Right ventricle myocardium inferior (tissue), 1 donor: ENCODE measurements around the gene SRGAP2C. TPM values are rescaled to one million over a fixed set of nuclear protein-coding genes. Genes with fewer than 3 reads are reported as not detected.
A peak's percentile ranks its signal among the peaks of the same experiment; 100 is the strongest.
"Not testable (repeated sequence)": the region's sequence is repeated elsewhere in the genome, so short reads cannot be mapped to it uniquely, and the experiment has no call there.

ENCODE experiments used
- ATAC-seq: fragments of 200-7000 bp; cut with Tn5 transposase; one replicate; pipeline ENCODE4 v1.9.1; 2020; ENCODE audit warnings: mild to moderate bottlenecking, moderate library complexity
- DNase-seq: peaks from one replicate; pipeline ENCODE4 v3.0.0; 2021; ENCODE audit errors: missing footprints
- intact Hi-C: fragments of 100-400 bp; cut with DNase I; formaldehyde crosslinking; loops from one replicate; pipeline ENCODE4 v1.11.0; 2022
- total RNA-seq: library from RNA; stranded (reverse); fragmentation: NEBNext Ultra II Directional; extraction: Animal tissue kit (Norgen Biotek cat#: 25700); gene quantifications from one replicate; pipeline ENCODE4 v1.2.1, GENCODE V29; 2021
- donor health status: DM: no; HTN: yes; CAD: no; lungs with severe emphysema.

The SRGAP2C gene
- total RNA-seq, 1 donor from 2014 or later: 14.0 TPM

DNA sequence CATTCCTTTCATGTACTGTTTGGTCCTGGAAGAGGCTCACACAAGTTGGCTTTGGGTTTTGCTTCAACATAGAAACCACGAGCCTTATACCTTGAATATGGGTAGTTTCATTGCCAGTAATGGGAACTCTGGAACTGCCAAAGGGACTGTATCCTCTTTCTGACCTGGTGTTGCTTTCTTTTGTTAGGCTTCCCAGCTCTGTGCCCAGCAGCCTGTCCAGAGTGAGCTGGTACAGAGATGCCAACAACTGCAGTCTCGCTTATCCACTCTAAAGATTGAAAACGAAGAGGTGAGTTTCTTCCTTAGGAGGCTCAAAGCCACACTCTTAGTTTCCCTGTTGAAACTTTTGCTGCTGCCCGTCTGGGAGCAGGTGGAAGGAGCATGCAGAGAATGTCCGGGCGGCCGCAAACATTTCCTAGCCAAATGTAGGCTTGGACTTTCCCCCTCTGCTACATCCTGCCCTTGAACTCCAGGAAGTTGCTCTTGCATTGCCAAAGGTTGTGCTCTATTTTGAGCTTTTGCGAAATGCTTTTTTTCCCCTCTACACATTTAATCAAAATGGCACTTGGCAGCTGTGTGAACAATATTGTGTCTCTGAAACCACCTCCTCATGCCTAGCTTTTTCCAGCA lies 201.7 kb downstream of the SRGAP2C start:
- intact Hi-C loops, DNase-seq, ATAC-seq: not testable (repeated sequence)

DNA sequence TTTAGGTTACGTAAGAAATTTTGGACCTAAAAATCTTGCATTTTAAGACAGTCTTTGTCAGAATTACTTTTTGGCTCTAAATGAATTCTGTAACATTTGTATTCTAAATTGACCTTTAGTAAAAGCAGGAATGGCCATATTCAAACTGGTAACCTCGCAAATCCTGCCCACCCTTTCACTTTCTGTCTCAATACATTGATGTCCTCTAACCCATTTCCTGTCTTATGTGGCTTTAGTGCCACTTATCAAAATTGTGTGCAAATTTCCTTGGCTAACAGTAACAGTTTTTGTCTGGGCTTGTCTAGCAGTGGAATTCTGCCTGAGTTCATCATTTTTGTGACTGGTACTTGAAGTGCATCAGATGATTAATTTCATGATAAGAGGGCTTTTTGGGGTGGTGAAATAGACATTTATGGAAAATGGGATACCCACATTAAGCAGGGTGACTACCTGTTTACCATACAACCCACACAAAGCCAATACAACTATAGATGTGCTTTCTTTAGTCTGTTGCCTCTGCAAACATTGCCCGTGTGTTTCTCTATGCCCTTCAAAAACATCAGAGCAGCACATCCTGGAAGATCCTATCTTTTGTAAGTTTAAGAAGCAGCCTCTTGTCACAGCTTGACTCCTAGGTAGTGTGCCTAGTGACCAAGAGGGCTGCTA lies 205.3 kb downstream of the SRGAP2C start:
- intact Hi-C loops, DNase-seq, ATAC-seq: not testable (repeated sequence)

DNA sequence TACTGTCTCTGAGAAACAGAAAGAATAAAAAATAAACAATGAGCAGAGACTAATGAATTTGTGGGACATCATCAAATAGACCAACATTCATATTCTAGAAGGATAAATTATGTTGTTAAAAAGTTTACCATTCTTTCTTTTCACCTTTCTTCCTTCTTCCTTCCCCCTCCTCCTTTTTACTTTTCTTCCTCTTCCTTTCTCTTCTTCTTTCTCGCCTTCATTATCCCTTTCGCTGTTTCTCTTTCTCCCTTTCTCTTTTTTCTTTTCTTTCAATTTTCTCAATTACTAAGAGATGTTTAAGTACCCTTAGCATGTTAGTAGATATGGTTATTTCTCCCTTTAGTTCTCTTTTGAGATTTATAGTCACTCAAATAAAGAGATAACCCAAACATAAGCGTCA lies 207.4 kb downstream of the SRGAP2C start:
- intact Hi-C loops, ATAC-seq, DNase-seq: not testable (repeated sequence)

DNA sequence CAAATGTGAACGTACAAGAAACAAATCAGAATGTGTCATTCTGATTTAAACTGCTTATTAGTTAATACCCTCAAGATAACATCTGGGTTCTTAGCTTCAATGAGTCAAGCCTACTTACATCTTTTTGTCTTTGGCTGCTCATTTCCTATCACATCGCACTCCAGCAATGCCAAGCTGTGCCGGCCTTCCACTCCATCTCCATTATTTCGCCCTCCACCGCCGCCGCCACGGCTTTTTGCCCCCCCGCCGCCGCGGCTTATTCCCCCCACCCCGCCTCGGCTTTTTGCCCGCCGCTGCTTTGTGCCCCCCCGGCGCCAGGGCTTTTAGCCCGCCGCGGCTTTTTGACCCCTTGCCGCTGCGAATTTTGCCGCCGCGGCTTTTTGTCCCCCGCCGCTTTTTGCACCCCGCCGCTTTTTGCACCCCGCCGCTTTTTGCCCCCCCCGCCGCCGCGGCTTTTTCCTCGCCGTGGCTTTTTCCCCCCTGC lies 211.0 kb downstream of the SRGAP2C start:
- ATAC-seq, intact Hi-C loops: not testable (repeated sequence)
- DNase-seq: peak; percentile 48

DNA sequence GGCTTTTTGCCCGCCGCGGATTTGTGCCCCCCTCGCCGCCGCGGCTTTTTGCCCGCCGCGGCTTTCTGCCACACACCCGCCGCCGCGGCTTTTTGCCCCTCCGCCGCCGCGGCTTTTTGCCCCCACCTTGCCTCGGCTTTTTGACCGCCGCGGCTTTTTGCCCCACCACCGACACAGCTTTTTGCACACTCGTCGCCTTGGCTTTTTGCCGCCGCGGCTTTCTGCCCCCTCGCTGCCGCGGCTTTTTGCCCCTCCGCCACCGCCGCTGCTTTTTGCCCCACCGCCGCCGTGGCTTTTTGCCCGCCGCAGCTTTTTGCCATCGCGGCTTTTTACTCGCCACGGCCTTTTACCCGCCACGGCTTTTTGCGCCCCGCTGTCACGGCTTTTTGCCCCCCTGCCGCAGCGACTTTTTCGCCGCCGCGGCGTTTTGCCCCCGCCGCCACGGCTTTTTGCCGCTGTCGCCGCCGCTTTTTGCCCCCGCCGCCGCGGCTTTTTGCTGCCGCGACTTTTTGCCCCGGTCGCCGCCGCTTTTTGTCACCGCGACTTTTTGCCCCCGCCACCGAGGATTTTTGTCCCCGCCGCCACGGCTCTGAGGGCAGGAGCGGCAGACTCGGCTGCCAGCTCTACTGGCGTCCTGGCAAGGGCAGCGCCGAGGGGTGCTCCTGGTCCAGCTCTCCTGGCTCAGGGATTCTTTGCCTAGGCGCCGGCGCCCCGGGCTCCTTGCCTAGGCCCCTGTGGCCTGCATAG lies 211.7 kb downstream of the SRGAP2C start:
- ATAC-seq, intact Hi-C loops: not testable (repeated sequence)
- peak; percentile 65 for DNase-seq

DNA sequence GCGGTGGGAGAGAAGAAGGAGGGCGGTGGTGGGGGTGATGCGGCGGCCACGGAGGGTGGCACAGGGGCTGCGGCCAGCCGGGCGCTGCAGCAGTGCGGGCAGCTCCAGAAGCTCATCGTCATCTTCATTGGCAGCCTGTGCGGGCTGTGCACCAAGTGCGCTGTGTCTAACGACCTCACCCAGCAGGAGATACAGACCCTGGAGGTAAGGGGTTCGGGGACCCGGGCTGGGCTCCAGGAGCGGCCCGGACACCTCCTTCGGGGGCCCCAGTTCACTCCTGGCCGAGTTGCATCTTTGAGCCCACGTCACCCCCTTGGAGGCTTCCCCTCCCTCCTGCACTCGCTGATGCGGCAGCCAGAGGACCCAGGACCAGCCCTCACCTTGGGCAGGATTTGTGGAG lies 212.3 kb downstream of the SRGAP2C start:
- DNase-seq, intact Hi-C loops, ATAC-seq: not testable (repeated sequence)

DNA sequence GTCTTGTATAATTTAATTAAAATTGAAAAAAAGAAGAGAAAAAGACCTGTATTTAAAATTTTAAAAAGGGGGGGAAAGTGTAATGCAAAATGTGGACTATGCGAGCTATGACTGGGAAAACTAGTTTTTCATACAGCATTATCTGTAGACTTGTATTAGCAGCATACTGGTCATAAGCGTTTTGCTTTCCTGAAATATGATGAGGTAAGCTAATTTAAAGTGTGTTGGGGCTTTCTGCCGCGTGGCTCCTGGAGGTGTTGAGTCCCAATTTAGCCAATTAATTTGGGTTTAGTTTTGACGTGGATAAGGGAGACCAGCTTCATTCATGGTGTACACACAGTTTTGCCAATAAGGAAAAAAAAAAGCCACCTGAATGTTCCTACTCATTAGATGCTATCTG lies 214.4 kb downstream of the SRGAP2C start:
- intact Hi-C loops, DNase-seq, ATAC-seq: not testable (repeated sequence)

DNA sequence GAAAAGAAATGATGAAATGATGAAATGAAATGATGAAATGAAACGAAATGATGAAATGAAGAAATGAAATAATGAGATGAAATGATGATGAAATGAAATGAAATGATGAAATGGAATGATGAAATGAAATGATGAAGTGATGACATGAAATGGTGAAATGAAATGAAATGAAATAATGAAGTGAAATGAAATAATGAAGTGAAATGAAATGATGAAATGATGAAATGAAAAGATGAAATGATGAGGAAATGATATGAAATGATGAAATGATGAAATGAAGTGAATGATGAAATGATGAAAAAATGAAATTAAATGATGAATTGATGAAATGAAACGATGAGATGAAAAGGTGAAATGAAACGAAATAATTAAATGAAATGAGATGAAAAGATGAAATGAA lies 215.3 kb downstream of the SRGAP2C start:
- ATAC-seq, intact Hi-C loops, DNase-seq: not testable (repeated sequence)

DNA sequence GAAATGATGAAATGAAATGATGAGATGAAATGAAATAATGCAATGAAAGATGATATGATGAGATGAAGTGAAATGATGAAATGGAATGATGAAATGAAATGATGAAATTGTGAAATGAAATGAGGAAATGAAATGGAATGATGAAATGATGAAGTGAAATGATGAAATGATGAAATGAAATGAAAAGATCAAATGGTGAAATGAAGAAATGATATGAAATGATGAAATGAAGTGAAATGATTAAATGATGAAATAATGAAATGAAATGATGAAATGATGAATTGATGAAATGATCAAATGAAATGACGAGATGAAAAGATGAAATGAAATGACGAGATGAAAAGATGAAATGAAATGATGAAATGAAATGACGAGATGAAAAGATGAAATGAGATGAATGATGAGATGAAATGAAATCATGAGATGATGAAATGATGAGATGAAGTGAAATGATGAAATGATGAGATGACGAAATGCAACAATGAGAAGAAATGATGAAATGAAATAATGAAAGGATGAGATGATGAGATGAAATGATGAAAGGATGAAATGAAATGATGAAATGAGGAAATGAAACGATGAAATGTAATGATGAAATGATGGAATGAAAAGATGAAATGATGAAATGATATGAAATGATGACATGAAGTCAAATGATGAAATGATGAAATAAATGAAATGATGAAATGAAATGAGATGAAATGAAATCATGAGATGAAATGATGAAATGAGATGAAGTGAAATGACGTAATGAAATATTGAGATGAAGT lies 216.0 kb downstream of the SRGAP2C start:
- ATAC-seq, intact Hi-C loops, DNase-seq: not testable (repeated sequence)

DNA sequence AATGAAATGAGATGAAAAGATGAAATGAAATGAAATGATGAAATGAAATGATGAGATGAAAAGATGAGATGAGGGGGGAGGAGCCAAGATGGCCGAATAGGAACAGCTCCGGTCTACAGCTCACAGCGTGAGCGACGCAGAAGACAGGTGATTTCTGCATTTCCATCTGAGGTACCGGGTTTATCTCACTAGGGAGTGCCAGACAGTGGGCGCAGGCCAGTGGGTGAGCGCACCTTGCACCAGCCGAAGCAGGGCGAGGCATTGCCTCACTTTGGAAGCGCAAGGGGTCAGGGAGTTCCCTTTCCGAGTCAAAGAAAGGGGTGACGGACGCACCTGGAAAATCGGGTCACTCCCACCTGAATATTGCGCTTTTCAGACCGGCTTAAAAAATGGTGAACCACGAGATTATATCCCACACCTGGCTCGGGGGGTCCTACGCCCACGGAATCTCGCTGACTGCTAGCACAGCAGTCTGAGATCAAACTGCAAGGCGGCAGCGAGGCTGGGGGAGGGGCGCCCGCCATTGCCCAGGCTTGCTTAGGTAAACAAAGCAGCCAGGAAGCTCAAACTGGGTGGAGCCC lies 216.7 kb downstream of the SRGAP2C start:
- DNase-seq, ATAC-seq, intact Hi-C loops: not testable (repeated sequence)

DNA sequence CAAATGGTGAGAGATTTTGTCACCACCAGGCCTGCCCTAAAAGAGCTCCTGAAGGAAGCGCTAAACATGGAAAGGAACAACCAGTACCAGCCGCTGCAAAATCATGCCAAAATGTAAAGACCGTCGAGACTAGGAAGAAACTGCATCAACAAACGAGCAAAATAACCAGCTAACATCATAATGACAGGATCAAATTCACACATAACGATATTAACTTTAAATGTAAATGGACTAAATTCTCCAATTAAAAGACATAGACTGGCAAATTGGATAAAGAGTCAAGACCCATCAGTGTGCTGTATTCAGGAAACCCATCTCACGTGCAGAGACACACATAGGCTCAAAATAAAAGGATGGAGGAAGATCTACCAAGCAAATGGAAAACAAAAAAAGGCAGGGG lies 218.5 kb downstream of the SRGAP2C start:
- DNase-seq, intact Hi-C loops, ATAC-seq: not testable (repeated sequence)

DNA sequence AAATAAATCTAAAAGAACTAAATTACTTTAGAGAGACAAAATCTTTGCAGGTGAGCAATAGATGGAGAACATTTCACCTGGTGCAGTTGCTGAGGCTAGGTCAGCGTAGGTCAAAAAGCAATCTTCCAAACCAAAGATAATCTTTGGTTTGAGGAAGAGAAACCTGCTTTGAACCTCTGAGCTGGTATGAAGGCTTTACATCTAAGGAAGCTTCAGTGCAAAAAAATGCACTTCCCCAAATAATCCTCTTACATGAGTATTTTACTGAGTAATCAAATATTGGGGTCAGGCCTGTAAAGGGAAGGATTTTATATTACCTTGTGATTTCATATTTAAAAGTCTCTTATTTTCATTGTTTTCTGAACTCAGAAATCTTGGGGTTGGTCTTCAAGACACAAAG lies 223.6 kb downstream of the SRGAP2C start:
- intact Hi-C loops: no loop called here
- DNase-seq: no peak
- ATAC-seq: no peak

DNA sequence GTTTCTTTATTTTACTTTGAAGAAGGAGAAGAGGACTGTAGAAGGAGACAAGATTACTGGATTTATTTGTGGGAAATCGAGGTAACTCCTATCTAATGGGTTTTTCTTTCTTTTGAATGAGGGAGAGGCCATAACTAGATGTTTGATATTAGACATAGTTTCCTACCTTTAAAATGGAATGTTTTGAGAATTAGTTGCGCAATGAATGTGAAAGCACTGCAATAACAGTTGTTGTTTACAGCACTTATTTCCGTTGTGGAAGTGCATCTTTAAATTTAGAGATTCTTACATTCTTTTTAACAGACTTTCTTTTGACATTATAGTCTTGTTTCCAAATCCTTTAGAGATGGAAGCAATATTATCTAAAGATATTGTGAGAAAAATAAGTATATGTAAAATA lies 229.0 kb downstream of the SRGAP2C start:
- ATAC-seq (no peak), DNase-seq (no peak)
- intact Hi-C loops: no loop called here

DNA sequence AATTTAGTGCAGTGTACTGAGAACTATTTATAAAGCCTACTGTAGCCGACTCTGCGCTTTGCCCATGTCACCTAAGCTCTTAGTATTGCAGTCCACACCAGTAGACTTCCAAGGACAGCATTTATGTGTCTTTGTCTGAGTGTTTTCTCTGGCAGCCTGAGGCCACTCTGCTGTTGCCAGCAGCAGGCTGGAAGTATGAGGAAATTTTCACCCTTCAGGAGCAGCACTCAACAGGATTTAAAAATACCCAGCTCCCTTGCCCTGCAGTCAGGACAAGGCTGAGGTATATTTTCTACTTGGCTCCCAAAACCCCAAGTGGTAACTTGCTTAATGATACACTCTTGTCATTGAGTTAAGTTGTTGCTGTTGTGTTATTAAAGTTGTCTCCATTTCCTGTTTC lies 230.1 kb downstream of the SRGAP2C start:
- DNase-seq: peak; percentile 64
- peak; percentile 98 for ATAC-seq
- intact Hi-C loops: no loop called here

DNA sequence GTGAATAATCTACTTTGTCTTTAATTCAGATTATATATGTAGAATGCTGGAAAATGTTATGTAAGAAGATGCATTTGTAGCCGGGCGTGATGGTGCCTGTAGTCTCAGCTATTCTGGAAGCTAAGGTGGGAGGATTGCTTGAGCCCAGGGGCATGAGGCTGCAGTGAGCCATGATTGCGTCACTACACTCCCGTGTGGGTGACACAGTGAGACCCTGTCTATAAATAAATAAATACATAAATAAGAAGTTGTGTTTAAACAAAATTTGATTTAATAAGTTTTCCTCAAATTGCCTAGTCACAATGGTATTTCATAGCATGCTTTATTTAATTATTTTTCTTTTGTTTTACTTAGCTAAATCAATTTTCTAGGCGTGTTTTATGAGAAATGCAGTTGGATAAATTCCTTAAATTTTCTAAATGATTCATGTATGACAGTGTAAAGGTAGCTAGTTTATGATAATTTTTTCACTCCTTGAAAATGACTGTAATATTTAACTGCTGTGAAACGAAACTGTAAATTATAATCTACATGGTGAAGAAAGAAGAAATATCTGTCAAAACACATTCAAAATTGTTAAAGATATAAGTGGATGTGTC lies 232.6 kb downstream of the SRGAP2C start:
- no peak for ATAC-seq
- intact Hi-C loops: no loop called here
- no peak for DNase-seq

DNA sequence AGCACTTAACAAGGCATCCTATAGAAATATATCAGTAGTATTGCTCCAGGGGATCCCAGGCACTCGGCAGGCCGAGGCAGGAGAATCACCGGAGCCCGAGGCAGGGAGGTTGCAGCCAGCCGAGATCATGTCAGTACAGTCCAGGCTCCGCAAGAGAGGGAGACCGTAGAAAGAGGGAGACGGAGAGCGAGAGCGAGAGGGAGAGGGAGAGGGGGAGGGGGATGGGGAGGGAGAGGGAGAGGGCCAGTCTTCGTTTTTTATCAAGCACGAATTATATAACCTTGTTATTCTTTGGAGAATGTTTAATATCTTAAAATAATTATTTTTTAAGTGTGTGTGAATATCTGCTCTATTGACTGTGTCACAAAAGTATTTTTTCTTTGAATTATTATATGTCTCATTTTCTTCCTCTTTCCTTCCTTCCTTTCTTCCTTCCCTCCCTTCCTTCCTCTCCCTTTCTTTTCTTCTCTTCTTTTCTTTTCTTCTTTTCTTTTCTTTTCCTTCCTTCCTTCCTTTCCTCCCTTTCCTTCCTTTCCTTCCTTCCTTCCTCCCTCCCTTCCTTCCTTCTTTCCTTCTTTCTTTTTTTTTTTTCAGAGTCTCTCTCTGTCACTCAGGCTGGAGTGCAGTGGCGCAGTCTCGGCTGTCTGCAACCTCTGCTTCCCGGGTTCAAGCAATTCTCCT lies 233.7 kb downstream of the SRGAP2C start:
- ATAC-seq: no peak
- no peak for DNase-seq
- intact Hi-C loops: no loop called here

DNA sequence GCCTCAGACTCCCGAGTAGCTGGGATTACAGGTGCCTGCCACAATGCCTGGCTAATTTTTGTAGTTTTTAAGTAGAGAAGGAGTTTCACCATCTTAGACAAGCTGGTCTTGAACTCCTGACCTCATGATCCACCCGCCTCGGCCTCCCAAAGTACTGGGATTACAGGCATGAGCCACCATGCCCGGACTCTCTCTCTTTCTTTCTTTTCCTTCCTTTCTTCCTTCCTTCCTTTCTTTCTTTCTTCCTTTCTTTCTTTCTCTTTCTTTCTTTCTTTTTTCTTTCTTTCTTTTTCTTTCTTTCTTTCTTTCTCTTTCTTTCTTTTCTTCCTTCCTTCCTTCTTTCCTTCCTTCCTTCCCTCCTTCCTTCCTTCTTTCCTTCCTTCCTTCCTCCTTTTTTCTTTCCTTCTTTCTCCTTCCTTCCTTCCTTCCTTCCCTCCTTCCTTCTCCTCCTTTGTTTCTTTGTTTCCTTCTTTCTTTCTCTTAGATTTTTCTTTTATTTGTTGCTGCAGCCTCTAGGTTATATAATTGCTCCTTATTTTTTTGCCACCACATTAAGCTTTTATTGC lies 234.4 kb downstream of the SRGAP2C start:
- DNase-seq, intact Hi-C loops, ATAC-seq: not testable (repeated sequence)
